Endothelial cell of umbilical vein (primary cell): ENCODE measurements around the gene HES7. TPM values are rescaled to one million over a fixed set of nuclear protein-coding genes. Genes with fewer than 3 reads are reported as not detected.

ENCODE experiments used
- BruUV-seq: library from RNA; stranded (reverse); fragments of 400-500 nt; replicated peaks from 2 replicates; lab custom pipeline; 2021; lab: Mats Ljungman, UMichigan
- CTCF ChIA-PET: fragments of 300-600, 350-600 bp; sonication (Branson Sonifier 250); formaldehyde crosslinking; loops from one replicate; lab custom pipeline; 2021; ENCODE audit warnings: antibody characterized with exemption, inconsistent platforms; lab: Charles Lee
- POLR2A ChIA-PET: fragments of 300-600, 350-600 bp; sonication (Branson Sonifier 250); formaldehyde crosslinking; loops from one replicate; lab custom pipeline; 2021; ENCODE audit warnings: antibody characterized with exemption, inconsistent platforms; lab: Charles Lee
- DNase-seq: peaks from one replicate; pipeline ENCODE4 v3.0.0-alpha.2; 2011; ENCODE audit warnings: low read depth, low spot score
- FAIRE-seq: peaks from 2 replicates; lab custom pipeline; 2011; peaks lifted over from hg19 to GRCh38; lab: Jason Lieb, UNC
- H2AFZ ChIP-seq: 2 replicates; pipeline ENCODE4 v1.6.0; 2012; ENCODE audit warnings: low read depth, low read length, control low read depth, inconsistent platforms
- H3K27ac ChIP-seq: 2 replicates; pipeline ENCODE4 v1.5.1; 2011; ENCODE audit warnings: low read depth, mild to moderate bottlenecking, control low read depth, low read length, moderate library complexity; ENCODE audit not compliant: insufficient read depth
- H3K27me3 ChIP-seq, 2 experiments: 2 replicates each; pipeline versions ENCODE4 v1.6.0 to v1.6.1; 2011; ENCODE audit warnings: low read length in 2 of 2, mixed read lengths in 1 of 2; ENCODE audit not compliant: control insufficient read depth in 2 of 2, insufficient read depth in 2 of 2
- H3K36me3 ChIP-seq, 2 experiments: 2 replicates in 1 of 2; 3 replicates in 1 of 2; pipeline ENCODE4 v1.5.1; 2011; ENCODE audit warnings: low read length in 2 of 2, mild to moderate bottlenecking in 1 of 2, moderate library complexity in 1 of 2; ENCODE audit not compliant: control insufficient read depth in 2 of 2, insufficient read depth in 2 of 2; ENCODE audit errors: extremely low read depth in 1 of 2
- H3K4me1 ChIP-seq: 3 replicates; pipeline ENCODE4 v1.5.1; 2011; ENCODE audit warnings: mild to moderate bottlenecking, low read length; ENCODE audit not compliant: control insufficient read depth, insufficient read depth; ENCODE audit errors: extremely low read depth
- H3K4me2 ChIP-seq: 2 replicates; pipeline ENCODE4 v1.6.1; 2011; ENCODE audit warnings: low read length, control low read depth, mixed read lengths; ENCODE audit not compliant: insufficient read depth
- H3K4me3 ChIP-seq, 3 experiments: fragments of 200-600 bp in 1 of 3; sonication (generic), shearing (Covaris generic) in 1 of 3; replicated peaks in 1 of 3; 2 replicates each; pipeline ENCODE4 v1.5.1; 2011 to 2016; ENCODE audit warnings: control low read depth in 3 of 3, low read length in 3 of 3, mild to moderate bottlenecking in 2 of 3, inconsistent platforms in 1 of 3, low read depth in 1 of 3, moderate library complexity in 1 of 3; ENCODE audit not compliant: insufficient read depth in 1 of 3
- H3K79me2 ChIP-seq: 2 replicates; pipeline ENCODE4 v1.6.0; 2012; ENCODE audit warnings: low read length, inconsistent platforms; ENCODE audit not compliant: control insufficient read depth, insufficient read depth
- H3K9ac ChIP-seq: replicated peaks from 2 replicates; pipeline ENCODE3; 2011; ENCODE audit warnings: low read length, control low read depth; ENCODE audit not compliant: insufficient read depth; ENCODE audit errors: extremely low read depth
- H3K9me1 ChIP-seq: replicated peaks from 3 replicates; pipeline ENCODE4 v1.6.0; 2011; ENCODE audit warnings: mild to moderate bottlenecking, low read length; ENCODE audit not compliant: control insufficient read depth, insufficient read depth; ENCODE audit errors: extremely low read depth
- H3K9me3 ChIP-seq: replicated peaks from 2 replicates; pipeline ENCODE4 v1.5.1; 2012; ENCODE audit warnings: low read length, inconsistent platforms; ENCODE audit not compliant: control insufficient read depth, insufficient read depth
- H4K20me1 ChIP-seq: replicated peaks from 2 replicates; pipeline ENCODE3; 2011; ENCODE audit warnings: mild to moderate bottlenecking, low read length; ENCODE audit not compliant: control insufficient read depth, insufficient read depth; ENCODE audit errors: extremely low read depth
- CTCF ChIP-seq, 2 donors: IDR thresholded peaks; 1 replicate in 1 of 2; 2 replicates in 1 of 2; pipeline ENCODE4 v1.5.1; 2011; ENCODE audit warnings: low read length in 2 of 2, mild to moderate bottlenecking in 2 of 2, moderate library complexity in 2 of 2, control low read depth in 1 of 2, inconsistent platforms in 1 of 2, low read depth in 1 of 2; ENCODE audit not compliant: insufficient read depth in 1 of 2; ENCODE audit errors: extremely low read depth in 1 of 2
- EZH2 ChIP-seq: IDR thresholded peaks from 2 replicates; pipeline ENCODE4 v1.6.1; 2012; ENCODE audit warnings: borderline replicate concordance, low read depth, mild to moderate bottlenecking, moderate library complexity, low read length, inconsistent platforms; ENCODE audit not compliant: severe bottlenecking
- FOS ChIP-seq: IDR thresholded peaks from 2 replicates; pipeline ENCODE4 v1.6.1; 2011; ENCODE audit warnings: mild to moderate bottlenecking, low read length, moderate library complexity, borderline replicate concordance; ENCODE audit not compliant: insufficient read depth
- GATA2 ChIP-seq: IDR thresholded peaks from 2 replicates; pipeline ENCODE4 v1.7.0; 2011; ENCODE audit warnings: low read depth, mild to moderate bottlenecking, moderate library complexity, mixed read lengths, low read length; ENCODE audit not compliant: insufficient read length, insufficient read depth
- JUN ChIP-seq: IDR thresholded peaks from 2 replicates; pipeline ENCODE4 v1.6.1; 2011; ENCODE audit warnings: borderline replicate concordance, low read depth; ENCODE audit not compliant: insufficient read length, insufficient read depth
- POLR2A ChIP-seq: IDR thresholded peaks from 2 replicates; pipeline ENCODE4 v1.6.1; 2012; ENCODE audit warnings: low read depth, mild to moderate bottlenecking, control low read depth, low read length
- POLR2AphosphoS5 ChIP-seq: IDR thresholded peaks from 2 replicates; pipeline ENCODE4 v1.6.1; 2012; ENCODE audit warnings: low read depth, mild to moderate bottlenecking, control low read depth, low read length, moderate library complexity; ENCODE audit not compliant: insufficient read depth
- dilution Hi-C: fragments of 300-500 bp; cut with MboI; formaldehyde crosslinking; loops from one replicate; pipeline ENCODE4 v1.15.0; 2019; ENCODE audit warnings: low sequenced_read_pairs; ENCODE audit not compliant: extremely low pct_ligation_motif_present
- intact Hi-C: fragments of 100-400 bp; cut with micrococcal nuclease; formaldehyde crosslinking; loops from one replicate; pipeline ENCODE4 v1.10.0; 2022
- polyA plus RNA-seq, 4 experiments: library from polyadenylated mRNA; depleted of rRNA in 3 of 4; stranded (reverse) in 3 of 4; unstranded in 1 of 4; fragments of >200 nt; gene quantifications; 2 replicates each; pipeline versions ENCODE4 v1.2.1 to v1.2.3, GENCODE V29; 2011 to 2012; ENCODE audit warnings: missing spikeins in 1 of 4
- total RNA-seq: library from RNA; stranded (reverse); gene quantifications from 2 replicates; pipeline ENCODE4 v1.2.3, GENCODE V29; 2021

Gene HES7
- total and polyA plus RNA-seq, 2 donors (not counting 3 experiments of a cell fraction or from before 2014, with no cell fraction given), result 0.19 to 0.51 TPM

- H2AFZ ChIP-seq, result no peak overlapping the region
- H3K9ac ChIP-seq, result no peak overlapping the region
- H3K4me2 ChIP-seq, result no peak overlapping the region
- H3K4me3 ChIP-seq, result no peak overlapping the region
- TF ChIP-seq POLR2AphosphoS5, result no peak
- intact Hi-C loops, result no loop called here
- ChIA-PET CTCF (interaction anchor here (0.6 to 1.0 kb wide), 5 partner anchors 8 to 36 kb away, joined by 3 to 5 read pairs (median 3); no protein-coding TSS in a partner anchor), POLR2A (no interaction called here)
- H3K4me1 ChIP-seq, result no peaks in the 10 kb centered on the region
- peaks cover 0 to 10% of the 10 kb centered on the region in 2 experiments for H3K27me3 ChIP-seq
- H3K9me3 ChIP-seq, result no peaks in the 10 kb centered on the region
- no peak for FAIRE-seq
- BruUV-seq, result no TSS peak
- H3K27ac ChIP-seq, result no peak overlapping the region
- H4K20me1 ChIP-seq, result no peaks in the 10 kb centered on the region
- H3K36me3 ChIP-seq, result no peaks in the 10 kb centered on the region
- no peak for DNase-seq
- H3K9me1 ChIP-seq, result no peaks in the 10 kb centered on the region
- no peaks in the 10 kb centered on the region for H3K79me2 ChIP-seq
- dilution Hi-C loops, result no loop called here
Observed at GRCh38 chr17:8096541-8096940, 27.4 kb downstream of the HES7 start.

- Histone ChIP-seq H3K4me1 (no peaks in the 10 kb centered on the region), H3K9me3 (no peaks in the 10 kb centered on the region), H3K27me3 (peaks cover 0 to 10% of the 10 kb centered on the region in 2 experiments), H3K27ac (no peak overlapping the region), H4K20me1 (no peaks in the 10 kb centered on the region), H3K36me3 (no peaks in the 10 kb centered on the region), H3K9me1 (no peaks in the 10 kb centered on the region), H3K4me3 (no peak overlapping the region), H3K4me2 (no peak overlapping the region), H3K79me2 (no peaks in the 10 kb centered on the region), H3K9ac (no peak overlapping the region), H2AFZ (no peak overlapping the region)
- dilution Hi-C loops (no loop called here), intact Hi-C loops (no loop called here)
- DNase-seq, result no peak
- ChIA-PET CTCF (interaction anchor here (1.0 to 13.4 kb wide), 7 partner anchors 12 to 43 kb away, joined by 3 to 167 read pairs (median 15); no protein-coding TSS in a partner anchor), POLR2A (no interaction called here)
- no peak for FAIRE-seq
- TF ChIP-seq EZH2 (no peak), JUN (no peak), CTCF (IDR thresholded peaks at IDR 0.05; ENCODE audit: extremely low read depth in 1 of 2, insufficient read depth in 1 of 2, low read depth in 1 of 2, low read length in 2 of 2) (no peak), GATA2 (no peak), POLR2A (no peak), POLR2AphosphoS5 (no peak), FOS (no peak)
- BruUV-seq, result no TSS peak
Observed at GRCh38 chr17:8095361-8095760, 28.5 kb downstream of the HES7 start.
